NCI-H2227 (cell line): Measurements from ENCODE around the gene SPRYD3.
"Not testable (repeated sequence)": the region's sequence is repeated elsewhere in the genome, so short reads cannot be mapped to it uniquely, and the experiment has no call there.

ENCODE experiments used
- DNase-seq: peaks from one replicate; lab custom pipeline; 2025; ENCODE audit not compliant: unreplicated experiment; lab: John Stamatoyannopoulos, UW

SPRYD3 gene

DNA sequence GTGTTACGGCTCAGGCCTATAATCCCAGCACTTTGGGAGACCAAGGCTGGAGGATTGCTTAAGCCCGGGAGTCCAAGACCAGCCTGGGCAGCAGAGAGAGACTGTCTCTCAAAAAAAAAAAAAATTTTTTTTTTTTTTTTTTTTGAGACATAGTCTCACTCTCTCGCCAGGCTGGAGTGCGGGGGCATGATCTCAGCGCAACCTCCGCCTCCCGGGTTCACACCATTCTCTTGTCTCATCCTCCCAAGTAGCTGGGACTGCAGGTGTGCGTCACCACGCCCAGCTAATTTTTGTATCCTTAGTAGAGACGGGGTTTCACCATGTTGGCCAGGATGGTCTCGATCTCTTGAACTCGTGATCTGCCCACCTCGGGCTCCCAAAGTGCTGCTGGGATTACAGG is 52.2 kb downstream of the SPRYD3 start:
- not testable (repeated sequence) for DNase-seq

DNA sequence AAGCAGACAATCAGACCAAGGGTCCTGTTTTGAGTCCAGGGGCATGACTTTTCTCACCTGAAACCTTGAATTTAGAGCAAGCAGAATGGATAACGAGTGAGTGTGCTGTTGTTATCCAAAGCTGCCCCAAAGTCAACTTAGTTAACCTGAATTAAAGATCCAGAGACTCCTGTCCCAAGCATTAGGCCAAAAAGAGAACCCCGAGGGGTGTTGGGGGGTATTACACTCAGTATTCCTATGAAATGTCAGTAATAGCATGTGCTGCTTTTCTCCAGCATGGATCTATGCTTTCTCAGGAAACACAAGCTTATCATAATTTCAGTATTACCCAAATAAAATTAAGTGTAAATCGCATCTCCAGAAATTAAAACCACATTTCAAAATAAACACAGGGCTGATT is 53.9 kb downstream of the SPRYD3 start:
- no peak for DNase-seq

DNA sequence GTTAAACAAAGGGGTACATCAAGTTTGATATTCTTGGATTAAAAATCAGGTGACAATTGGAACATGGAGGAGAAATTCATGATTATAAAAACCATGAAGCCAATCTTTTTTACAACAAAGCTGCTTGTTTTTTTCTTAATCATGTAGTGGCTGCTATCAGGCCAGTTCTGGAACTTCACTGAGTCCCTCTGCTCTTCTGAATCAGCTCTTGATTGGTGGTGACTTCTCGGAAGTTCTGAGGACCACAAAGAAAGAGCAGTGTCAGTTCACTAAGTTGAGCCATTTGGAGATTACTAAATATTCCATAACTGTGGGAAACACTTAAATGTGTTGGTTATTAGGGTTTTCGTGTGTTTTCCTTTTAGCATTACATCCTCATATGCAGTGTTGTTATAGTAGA is 64.5 kb downstream of the SPRYD3 start:
- no peak for DNase-seq
